Measurements from ENCODE around the gene EPHB1.

DNA sequence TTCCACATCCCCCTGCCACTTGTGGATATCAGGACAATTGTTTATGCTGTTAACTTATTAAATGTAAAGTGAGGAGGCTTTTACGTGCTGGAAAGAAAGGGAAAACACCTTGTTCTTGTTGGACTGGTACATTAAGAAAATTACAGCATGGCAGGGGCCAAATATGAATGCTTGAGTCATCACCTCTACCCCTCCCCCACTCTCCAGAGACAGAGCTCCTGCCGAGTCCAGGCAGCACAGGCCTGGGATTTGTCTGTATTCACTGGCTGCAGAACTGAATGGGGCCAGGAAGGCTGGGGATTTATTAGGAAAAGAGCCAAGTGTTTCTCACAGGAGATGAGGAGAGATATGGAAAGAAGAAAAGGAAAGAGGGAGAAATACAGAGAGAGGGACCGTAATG lies 308.9 kb downstream of the EPHB1 start:
- TF ChIP-seq POLR2AphosphoS5 (IDR thresholded peaks at IDR 0.05; ENCODE audit: borderline replicate concordance, low read depth, low read length) (no peak), EZH2 (IDR thresholded peaks at IDR 0.05) (no peak), FOXP2 (optimal IDR thresholded peaks at IDR 0.05; ENCODE audit: control extremely low read depth, extremely low read length, insufficient read depth) (no peak)
